Sigmoid colon (tissue), 7 donors: ENCODE data around the gene TAP1. TPM values are rescaled to one million over a fixed set of nuclear protein-coding genes. Genes with fewer than 3 reads are reported as not detected.
A peak's percentile ranks its signal among the peaks of the same experiment; 100 is the strongest.

Experiments
- DNase-seq: peaks from one replicate; pipeline ENCODE4 v3.0.0-alpha.2; 2019
- H3K27ac ChIP-seq, 4 donors: fragments of 200-600 bp; sonication (generic); one replicate each; pipeline ENCODE4 v1.5.1; 2016 to 2019; ENCODE audit warnings: mild to moderate bottlenecking in 1 of 4
- H3K27me3 ChIP-seq, 3 donors: fragments of 200-600 bp; sonication (generic); one replicate each; pipeline ENCODE4 v1.5.1; 2019; ENCODE audit warnings: mild to moderate bottlenecking in 1 of 3
- H3K36me3 ChIP-seq, 4 donors: fragments of 200-600 bp; sonication (generic); one replicate each; pipeline ENCODE4 v1.5.1; 2016 to 2019
- H3K4me1 ChIP-seq, 4 donors: fragments of 200-600 bp; sonication (generic); one replicate each; pipeline ENCODE4 v1.5.1; 2017 to 2019
- H3K4me3 ChIP-seq, 4 donors: fragments of 200-600 bp; sonication (generic); one replicate each; pipeline ENCODE4 v1.5.1; 2017 to 2019; ENCODE audit warnings: mild to moderate bottlenecking in 2 of 4, moderate library complexity in 1 of 4
- H3K9me3 ChIP-seq, 4 donors: fragments of 200-600 bp in 3 of 4; sonication (generic) in 3 of 4; one replicate each; pipeline versions ENCODE4 v1.5.1 to v1.6.1; 2013 to 2019
- CTCF ChIP-seq, 4 experiments: fragments of 450-650 bp in 3 of 4; fragments of 200-600 bp in 1 of 4; IDR thresholded peaks; one replicate each; pipeline ENCODE4 v1.5.1; 2016 to 2019; ENCODE audit warnings: antibody characterized with exemption in 4 of 4, mild to moderate bottlenecking in 3 of 4, moderate library complexity in 2 of 4
- EP300 ChIP-seq, 4 donors: sonication (generic); formaldehyde crosslinking; IDR thresholded peaks; one replicate each; pipeline ENCODE4 v1.6.1; 2017; ENCODE audit warnings: antibody characterized with exemption in 4 of 4
- POLR2A ChIP-seq, 2 donors: fragments of 450-650 bp; IDR thresholded peaks; one replicate each; pipeline ENCODE4 v1.6.1; 2016; ENCODE audit warnings: antibody characterized with exemption in 2 of 2, mild to moderate bottlenecking in 2 of 2, moderate library complexity in 2 of 2
- POLR2AphosphoS5 ChIP-seq, 4 donors: sonication (generic); formaldehyde crosslinking; IDR thresholded peaks; one replicate each; pipeline ENCODE4 v1.6.1; 2017; ENCODE audit warnings: antibody characterized with exemption in 4 of 4
- WGBS, 2 donors: extraction: QIAGEN DNeasy Blood & Tissue Kit; methylation state at CpG; one replicate each; pipeline ENCODE4 v1.1.7; 2013; 5-methylcytosine and 5-hydroxymethylcytosine counted together
- intact Hi-C: fragments of 100-400 bp; cut with DNase I; formaldehyde crosslinking; loops from one replicate; pipeline ENCODE4 v1.15.1; 2023
- polyA plus RNA-seq, 3 donors: library from polyadenylated mRNA; stranded (reverse); fragments of 200-250 nt; gene quantifications; one replicate each; pipeline ENCODE4 v1.2.3, GENCODE V29; 2013
- total RNA-seq, 4 donors: library from RNA; depleted of rRNA; stranded (reverse); fragments of >200 nt; gene quantifications; one replicate each; pipeline ENCODE4 v1.1.0, GENCODE V29; 2016
- donor health status: healthy with polysubstance abuse.
- donor health status: Bipolar disorder and iron deficiency.
- donor health status: healthy.

TAP1 gene
- total and polyA plus RNA-seq, 7 donors: 11.4 to 211 (median 23.5) TPM

- no peaks in the 10 kb centered on the region for H3K4me1 ChIP-seq
- TF ChIP-seq POLR2A (IDR thresholded peaks at IDR 0.05) (no peak), CTCF (IDR thresholded peaks at IDR 0.05) (no peak), EP300 (IDR thresholded peaks at IDR 0.05) (no peak), POLR2AphosphoS5 (IDR thresholded peaks at IDR 0.05) (no peak)
- WGBS, 2 donors: 79 to 83% methylated on average over 3 of the region's 3 CpGs
- no peak overlapping the region for H3K27ac ChIP-seq
- intact Hi-C loops: no loop called here
- H3K36me3 ChIP-seq: no peaks in the 10 kb centered on the region
- H3K4me3 ChIP-seq: no peak overlapping the region
- no peaks in the 10 kb centered on the region for H3K27me3 ChIP-seq
- no peaks in the 10 kb centered on the region for H3K9me3 ChIP-seq
- DNase-seq: no peak
Observed at GRCh38 chr6:32819729-32820128, 33.8 kb downstream of the TAP1 start.

- Histone ChIP-seq H3K9me3 (no peaks in the 10 kb centered on the region), H3K27ac (no peak overlapping the region), H3K36me3 (no peaks in the 10 kb centered on the region), H3K4me3 (no peak overlapping the region), H3K27me3 (no peaks in the 10 kb centered on the region), H3K4me1 (no peaks in the 10 kb centered on the region)
- WGBS, 2 donors: 69 to 75% methylated on average over 2 of the region's 2 CpGs
- TF ChIP-seq EP300 (IDR thresholded peaks at IDR 0.05): no peak
- no peak for TF ChIP-seq POLR2AphosphoS5 (IDR thresholded peaks at IDR 0.05)
- no peak for TF ChIP-seq CTCF (IDR thresholded peaks at IDR 0.05)
- TF ChIP-seq POLR2A (IDR thresholded peaks at IDR 0.05): no peak
- intact Hi-C loops: no loop called here
- no peak for DNase-seq
Observed at GRCh38 chr6:32818867-32819266, 34.6 kb downstream of the TAP1 start.

- Histone ChIP-seq H3K27me3 (no peaks in the 10 kb centered on the region), H3K4me3 (no peak within 1 kb of the TSS), H3K4me1 (no peaks in the 10 kb centered on the region), H3K27ac (peak within 1 kb of the TSS in 1 of 4 donors; percentile 14), H3K9me3 (no peaks in the 10 kb centered on the region), H3K36me3 (no peaks in the 10 kb centered on the region)
- no peak for DNase-seq
- TF ChIP-seq POLR2AphosphoS5 (IDR thresholded peaks at IDR 0.05): no peak
- no peak for TF ChIP-seq EP300 (IDR thresholded peaks at IDR 0.05)
- no peak for TF ChIP-seq POLR2A (IDR thresholded peaks at IDR 0.05)
- TF ChIP-seq CTCF (IDR thresholded peaks at IDR 0.05): no peak
- 11 to 34% methylated on average over 3 of the region's 3 CpGs for WGBS, 2 donors
- intact Hi-C loops: no loop called here
Observed at GRCh38 chr6:32816746-32817204, 36.7 kb downstream of the TAP1 start, which contains the start of gene HLA-DOB. Gene HLA-DOB, minus strand, starts transcription at chr6:32817002. Its CDS starts 51 bp downstream, at chr6:32816951.

- no peak overlapping the region for H3K4me3 ChIP-seq
Observed at GRCh38 chr6:32815996-32816395, 37.5 kb downstream of the TAP1 start.

More at GRCh38 chr6:32815996-32816395, 37.5 kb downstream of the TAP1 start:
- no peak for DNase-seq
- intact Hi-C loops: no loop called here
- TF ChIP-seq CTCF (IDR thresholded peaks at IDR 0.05) (no peak), EP300 (IDR thresholded peaks at IDR 0.05) (no peak), POLR2A (IDR thresholded peaks at IDR 0.05) (no peak), POLR2AphosphoS5 (IDR thresholded peaks at IDR 0.05) (no peak)
- H3K4me1 ChIP-seq: no peaks in the 10 kb centered on the region
- no peaks in the 10 kb centered on the region for H3K9me3 ChIP-seq
- H3K27ac ChIP-seq: peak overlapping the region in 1 of 4 donors; percentile 14
- 57 to 64% methylated on average over 2 of the region's 2 CpGs for WGBS, 2 donors
- H3K36me3 ChIP-seq: no peaks in the 10 kb centered on the region
- H3K27me3 ChIP-seq: no peaks in the 10 kb centered on the region
